Activated T-helper 2 cell treated with anti-CD3 and anti-CD28 coated beads, Interferon-gamma antibody, Interleukin-2, Interleukin-4, amounts not matched to agents 10 μg/mL and 5 μg/mL and 100 μg/mL, durations not matched to agents 14 hours and 24 hours and 36 hours (primary cell): ENCODE measurements around the gene INPP4B. TPM values are rescaled to one million over a fixed set of nuclear protein-coding genes. Genes with fewer than 3 reads are reported as not detected.

ENCODE experiments used
- DNase-seq: peaks from one replicate; pipeline ENCODE4 v3.0.0; 2021; ENCODE audit warnings: low spot score
- H3K27ac Mint-ChIP-seq: one replicate; pipeline ENCODE4 v1.8.0; 2021; ENCODE audit warnings: mixed read lengths
- H3K27me3 Mint-ChIP-seq: one replicate; pipeline ENCODE4 v1.8.0; 2021; ENCODE audit warnings: low read depth, mixed read lengths
- H3K36me3 Mint-ChIP-seq: one replicate; pipeline ENCODE4 v1.8.0; 2021; ENCODE audit warnings: low read depth, mixed read lengths
- H3K4me1 Mint-ChIP-seq: one replicate; pipeline ENCODE4 v1.8.0; 2021; ENCODE audit warnings: low read depth, mixed read lengths
- H3K4me3 Mint-ChIP-seq: one replicate; pipeline ENCODE4 v1.8.0; 2021; ENCODE audit warnings: low read depth, mild to moderate bottlenecking, moderate library complexity, mixed read lengths
- H3K9me3 Mint-ChIP-seq: one replicate; pipeline ENCODE4 v1.8.0; 2021; ENCODE audit warnings: mixed read lengths
- intact Hi-C: fragments of 100-400 bp; cut with micrococcal nuclease; formaldehyde crosslinking; loops from one replicate; pipeline ENCODE4 v1.15.1; 2023
- total RNA-seq: library from RNA; stranded (reverse); gene quantifications from 2 replicates; pipeline ENCODE4 v1.2.3, GENCODE V29; 2022

Gene INPP4B
- total RNA-seq, 1 donor from 2014 or later: 64.8 TPM

DNA sequence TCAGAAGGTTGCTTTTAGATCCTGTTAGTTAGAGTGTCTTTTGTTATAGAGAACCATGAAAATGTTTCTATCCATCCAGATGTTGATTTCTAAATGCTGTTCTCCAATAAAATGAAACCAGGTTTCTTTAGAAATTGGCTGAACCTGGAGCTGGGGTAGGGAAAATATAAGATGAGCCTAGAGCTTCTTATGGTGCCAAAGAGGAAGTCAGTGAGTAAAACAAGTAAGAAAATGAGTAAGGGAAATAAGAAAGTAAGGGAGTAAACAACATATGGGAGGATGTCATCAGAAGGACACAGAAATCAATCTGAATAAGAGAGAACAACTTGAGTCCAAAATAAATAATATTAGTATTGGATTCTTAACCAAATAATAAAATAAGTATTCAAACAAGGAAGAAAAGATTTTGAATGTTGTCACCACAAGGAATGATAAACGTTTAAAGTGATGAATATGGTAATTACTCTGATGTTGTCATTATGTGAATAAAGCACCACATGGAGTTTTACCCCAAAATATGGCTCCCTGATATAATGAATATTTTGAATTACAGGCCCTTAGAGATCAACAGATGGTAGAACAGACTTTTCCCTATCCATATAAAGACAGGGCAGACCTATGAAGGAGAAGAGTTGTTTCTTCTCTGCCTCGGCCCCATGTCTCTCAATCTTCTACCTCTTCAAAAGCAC lies 703.6 kb downstream of the INPP4B start:
- Mint-ChIP-seq H3K27me3 (no peaks in the 10 kb centered on the region), H3K27ac (peak overlapping the region; percentile 74), H3K9me3 (peaks cover 5% of the 10 kb centered on the region), H3K4me1 (peaks cover 15% of the 10 kb centered on the region), H3K4me3 (no peak overlapping the region), H3K36me3 (peaks cover 60% of the 10 kb centered on the region)
- intact Hi-C loops: no loop called here
- DNase-seq: no peak

DNA sequence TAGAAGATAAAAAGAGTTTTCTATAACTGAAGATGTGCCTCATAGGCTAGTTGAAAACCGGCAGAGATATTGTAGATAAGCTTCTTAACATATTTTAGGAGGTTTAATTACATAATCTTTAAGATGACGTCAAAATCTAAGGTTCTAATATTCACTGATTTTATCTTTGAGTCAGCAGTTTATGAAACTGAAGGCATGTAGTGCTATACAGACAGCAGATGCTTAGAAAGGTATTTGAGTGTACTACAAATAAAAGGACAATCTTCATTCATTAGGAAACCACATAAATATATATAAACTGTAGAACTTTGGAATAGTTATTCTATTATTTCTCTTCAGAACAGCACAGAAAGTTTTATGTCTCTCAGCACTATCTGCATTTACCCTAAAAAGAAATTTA lies 704.9 kb downstream of the INPP4B start:
- Mint-ChIP-seq H3K36me3 (peaks cover 64% of the 10 kb centered on the region), H3K4me3 (no peak overlapping the region), H3K27ac (no peak overlapping the region), H3K4me1 (peaks cover 14% of the 10 kb centered on the region), H3K27me3 (no peaks in the 10 kb centered on the region), H3K9me3 (peaks cover 5% of the 10 kb centered on the region)
- DNase-seq: no peak
- intact Hi-C loops: no loop called here

DNA sequence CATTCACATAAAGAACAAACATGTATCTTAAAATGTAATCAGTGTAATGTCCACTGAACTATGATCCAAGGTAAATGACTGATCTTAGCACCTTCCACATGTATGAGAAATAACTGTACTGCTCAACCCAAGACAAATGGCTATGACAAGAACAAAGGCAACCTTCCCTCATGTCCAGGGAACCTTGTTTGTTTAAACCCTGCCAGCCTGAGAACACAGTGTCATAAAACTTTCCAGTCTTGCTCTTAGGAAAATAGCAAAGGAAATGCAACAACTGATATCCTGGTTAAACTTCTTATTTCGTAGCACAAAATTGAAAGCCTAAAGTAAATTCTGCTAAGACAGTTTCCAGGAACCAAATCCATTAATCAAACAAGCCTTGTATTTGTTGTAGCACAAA lies 715.4 kb downstream of the INPP4B start:
- Mint-ChIP-seq H3K4me1 (peaks cover 11% of the 10 kb centered on the region), H3K27ac (no peak overlapping the region), H3K27me3 (no peaks in the 10 kb centered on the region), H3K36me3 (peaks cover 19% of the 10 kb centered on the region), H3K9me3 (no peaks in the 10 kb centered on the region), H3K4me3 (no peak overlapping the region)
- intact Hi-C loops: no loop called here
- DNase-seq: no peak

DNA sequence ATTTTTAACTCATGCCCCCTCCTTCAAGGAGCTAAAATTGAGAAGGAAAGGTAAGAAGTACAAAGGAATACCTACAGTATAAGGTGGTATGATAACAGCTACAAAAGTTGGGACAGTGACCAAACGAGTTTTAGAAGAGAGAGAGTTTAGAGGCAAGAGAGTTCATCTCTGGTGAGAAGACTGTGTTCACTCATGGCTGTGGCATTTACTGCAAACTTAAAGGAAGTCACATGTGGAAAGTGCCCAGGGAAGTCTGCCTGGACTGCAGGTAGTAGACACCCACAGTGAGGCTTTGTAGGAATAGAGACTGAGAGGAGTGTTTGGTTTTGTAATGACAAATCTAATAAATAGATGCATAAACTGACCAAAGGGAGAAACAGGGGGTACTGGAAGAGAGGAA lies 716.2 kb downstream of the INPP4B start:
- peaks cover 21% of the 10 kb centered on the region for H3K36me3 Mint-ChIP-seq
- H3K27ac Mint-ChIP-seq: peak overlapping the region; percentile 61
- H3K4me1 Mint-ChIP-seq: peaks cover 14% of the 10 kb centered on the region
- H3K27me3 Mint-ChIP-seq: no peaks in the 10 kb centered on the region
- no peak for DNase-seq
- no peaks in the 10 kb centered on the region for H3K9me3 Mint-ChIP-seq
- H3K4me3 Mint-ChIP-seq: no peak overlapping the region
- intact Hi-C loops: loop anchor here (5.0 to 10.0 kb wide), 3 partner anchors 137 to 437 kb away; no protein-coding TSS in a partner anchor

DNA sequence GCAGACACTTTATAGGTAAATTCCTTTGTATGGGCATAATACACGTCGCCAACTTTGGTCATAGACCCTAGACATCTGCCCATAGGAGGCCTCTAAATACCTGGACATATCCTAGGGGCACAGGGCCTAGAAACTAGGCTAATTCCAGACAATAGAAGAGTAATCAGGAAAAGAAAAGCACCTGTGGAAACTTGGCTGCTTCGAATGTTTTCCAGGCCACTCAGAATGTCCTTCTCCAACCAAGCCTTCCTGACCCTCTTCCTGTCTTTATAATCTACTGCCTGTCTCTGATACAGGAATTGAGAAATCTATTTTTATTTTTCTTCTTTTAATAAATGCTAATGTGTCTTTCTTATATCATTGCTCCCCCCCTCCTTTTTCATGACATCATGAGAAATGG lies 716.6 kb downstream of the INPP4B start:
- intact Hi-C loops: loop anchor here (5.0 to 10.0 kb wide), 3 partner anchors 138 to 438 kb away; no protein-coding TSS in a partner anchor
- H3K4me1 Mint-ChIP-seq: peaks cover 14% of the 10 kb centered on the region
- H3K9me3 Mint-ChIP-seq: no peaks in the 10 kb centered on the region
- peak overlapping the region; percentile 61 for H3K27ac Mint-ChIP-seq
- H3K27me3 Mint-ChIP-seq: no peaks in the 10 kb centered on the region
- no peak for DNase-seq
- peaks cover 22% of the 10 kb centered on the region for H3K36me3 Mint-ChIP-seq
- no peak overlapping the region for H3K4me3 Mint-ChIP-seq

DNA sequence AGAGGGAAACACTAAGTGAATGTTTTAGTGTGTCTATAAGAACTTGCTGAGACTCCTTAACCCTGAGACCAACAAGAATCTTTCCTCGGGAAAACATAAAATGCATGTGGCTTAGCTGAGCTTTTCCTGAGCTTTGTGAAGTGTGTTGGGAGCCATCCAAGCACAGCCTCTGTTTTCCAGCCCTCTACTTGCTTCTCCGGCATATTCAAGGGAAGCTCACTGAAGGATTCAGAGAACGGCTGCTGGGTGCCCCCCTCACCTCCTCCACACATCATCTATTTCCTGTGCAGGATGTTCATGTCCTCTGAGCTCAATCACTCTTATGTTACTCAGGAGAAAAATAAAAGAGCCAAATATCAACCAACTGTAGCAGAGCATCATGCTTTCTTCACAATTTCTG lies 717.6 kb downstream of the INPP4B start:
- H3K4me3 Mint-ChIP-seq: no peak overlapping the region
- no peaks in the 10 kb centered on the region for H3K27me3 Mint-ChIP-seq
- DNase-seq: no peak
- peaks cover 26% of the 10 kb centered on the region for H3K36me3 Mint-ChIP-seq
- H3K9me3 Mint-ChIP-seq: no peaks in the 10 kb centered on the region
- H3K27ac Mint-ChIP-seq: no peak overlapping the region
- intact Hi-C loops: loop anchor here (5.0 to 10.0 kb wide), 3 partner anchors 139 to 439 kb away; no protein-coding TSS in a partner anchor
- H3K4me1 Mint-ChIP-seq: peaks cover 14% of the 10 kb centered on the region

DNA sequence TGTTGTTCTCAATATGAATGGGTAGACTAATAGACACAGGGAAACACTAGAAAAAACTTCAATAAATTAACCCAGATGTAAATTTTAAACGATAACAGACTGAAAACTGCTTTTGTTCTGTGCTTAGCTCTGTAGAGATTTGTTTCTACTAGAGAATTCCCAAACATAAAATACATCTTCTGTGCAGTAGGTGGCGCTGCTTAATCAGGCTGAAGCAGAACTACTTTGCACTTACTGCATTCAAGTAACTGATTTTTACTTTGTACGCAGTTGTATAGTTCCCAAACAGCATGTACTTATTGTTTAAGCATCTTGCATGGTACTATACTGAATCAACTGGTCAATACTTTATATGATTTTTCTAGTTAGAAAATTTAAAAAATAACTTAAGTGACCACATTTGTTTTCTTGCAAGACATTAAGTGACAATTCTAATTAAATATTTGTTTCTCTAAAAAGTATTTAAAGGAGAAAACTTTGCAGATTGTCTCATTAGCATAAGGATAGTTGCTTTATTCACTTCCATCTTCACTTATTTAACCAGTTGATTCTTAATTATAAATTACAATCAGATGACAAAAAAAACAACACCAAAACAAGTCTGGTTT lies 719.1 kb downstream of the INPP4B start:
- intact Hi-C loops: loop anchor here (1.0 to 10.0 kb wide), 5 partner anchors 140 to 720 kb away; no protein-coding TSS in a partner anchor

DNA sequence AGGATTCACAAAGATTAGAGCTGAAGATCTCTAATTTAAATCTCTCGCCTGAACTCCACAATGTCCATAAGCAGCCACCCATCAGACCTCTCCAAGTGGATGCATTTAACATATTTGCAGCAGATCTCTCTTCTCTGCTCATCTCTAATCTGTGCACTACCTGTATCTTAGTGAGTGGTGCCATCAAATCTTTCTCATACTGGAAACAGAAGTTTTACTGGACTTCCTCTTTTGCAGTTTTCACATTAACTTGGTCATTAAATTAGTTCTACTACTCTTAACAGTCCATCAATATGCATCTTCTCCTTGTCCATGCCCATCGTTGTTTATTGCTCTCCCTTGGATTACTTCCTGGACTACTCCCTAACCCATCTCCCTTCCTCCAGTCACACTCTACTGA lies 721.2 kb downstream of the INPP4B start:
- Mint-ChIP-seq H3K27ac (no peak overlapping the region), H3K27me3 (no peaks in the 10 kb centered on the region)

More for the DNA sequence above, 719.1 kb downstream of the INPP4B start:
- Mint-ChIP-seq H3K36me3 (peaks cover 39% of the 10 kb centered on the region), H3K27ac (no peak overlapping the region), H3K27me3 (no peaks in the 10 kb centered on the region), H3K9me3 (no peaks in the 10 kb centered on the region), H3K4me3 (no peak overlapping the region), H3K4me1 (peaks cover 20% of the 10 kb centered on the region)
- peak; percentile 24 for DNase-seq

DNA sequence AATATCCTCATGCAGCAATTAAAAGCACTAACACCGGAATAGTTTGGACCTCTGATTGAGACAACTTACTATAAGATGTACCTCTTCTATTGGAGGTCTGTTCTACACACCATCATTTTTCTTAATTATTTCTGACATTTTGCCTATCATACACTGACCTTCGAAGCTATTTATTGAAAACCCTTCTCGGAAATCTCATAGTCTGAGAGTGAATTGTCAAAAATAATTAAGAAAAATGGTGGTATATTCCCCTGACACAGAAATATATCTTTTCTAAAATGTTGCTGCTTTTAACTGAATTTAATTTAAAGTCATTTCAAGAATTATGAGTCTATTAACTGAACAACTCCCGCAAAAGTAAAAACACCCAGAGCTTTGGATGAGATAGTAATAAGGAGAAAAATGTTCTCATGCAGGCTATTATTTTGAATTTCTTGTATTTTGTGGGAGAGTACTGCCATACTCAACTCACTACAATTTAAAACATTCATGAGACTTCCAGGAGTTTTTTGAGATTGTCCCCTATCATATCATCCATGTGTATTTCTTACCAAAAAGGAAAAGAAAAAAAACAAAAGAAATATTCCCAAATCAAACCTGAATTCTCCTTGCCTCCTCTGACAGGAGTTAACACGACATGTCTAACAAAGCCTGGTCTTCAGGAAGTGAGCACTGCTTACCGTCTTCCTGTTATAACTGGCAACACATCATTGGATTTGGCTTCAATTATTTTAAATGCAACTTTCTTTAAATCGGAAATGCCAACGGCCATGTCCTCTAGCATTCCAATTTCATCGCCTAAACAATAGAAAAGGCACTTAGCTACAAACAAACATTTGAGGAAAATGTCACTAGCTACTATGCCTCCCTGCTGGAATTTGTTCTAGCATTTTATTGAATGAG lies 724.4 kb downstream of the INPP4B start:
- H3K9me3 Mint-ChIP-seq: no peaks in the 10 kb centered on the region
- no peak overlapping the region for H3K4me3 Mint-ChIP-seq
- H3K36me3 Mint-ChIP-seq: peaks cover 77% of the 10 kb centered on the region
- peaks cover 23% of the 10 kb centered on the region for H3K4me1 Mint-ChIP-seq
- H3K27ac Mint-ChIP-seq: peak overlapping the region; percentile 54
- no peaks in the 10 kb centered on the region for H3K27me3 Mint-ChIP-seq
- intact Hi-C loops: loop anchor here (10.0 kb wide), 1 partner anchor 283 kb away; no protein-coding TSS in a partner anchor
- DNase-seq: no peak

More for the DNA sequence above, 721.2 kb downstream of the INPP4B start:
- no peak for DNase-seq
- H3K9me3 Mint-ChIP-seq: no peaks in the 10 kb centered on the region
- intact Hi-C loops: loop anchor here (5.0 to 10.0 kb wide), 3 partner anchors 142 to 442 kb away; no protein-coding TSS in a partner anchor
- peaks cover 25% of the 10 kb centered on the region for H3K4me1 Mint-ChIP-seq
- no peak overlapping the region for H3K4me3 Mint-ChIP-seq
- peaks cover 56% of the 10 kb centered on the region for H3K36me3 Mint-ChIP-seq

DNA sequence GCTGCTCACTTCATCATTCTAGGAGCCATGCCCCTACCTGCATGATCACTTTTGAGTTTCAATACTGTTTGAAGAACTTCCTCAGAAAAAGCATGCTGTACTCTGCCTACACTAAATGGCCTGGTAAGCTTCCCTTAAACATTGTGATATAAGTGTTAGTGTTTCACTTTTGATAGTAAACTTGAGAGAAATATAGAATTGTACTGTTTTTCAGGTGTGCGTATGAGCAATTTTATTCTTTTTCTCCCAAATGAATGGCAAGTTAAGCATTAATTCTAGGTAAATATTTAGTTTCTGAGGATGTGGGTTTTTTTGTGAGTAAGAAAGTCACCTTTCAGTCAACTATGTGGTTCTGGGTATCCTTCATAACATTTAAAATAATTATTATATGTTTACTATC lies 725.2 kb downstream of the INPP4B start:
- intact Hi-C loops: loop anchor here (10.0 kb wide), 1 partner anchor 284 kb away; no protein-coding TSS in a partner anchor
- Mint-ChIP-seq H3K4me1 (peaks cover 26% of the 10 kb centered on the region), H3K27ac (no peak overlapping the region), H3K27me3 (no peaks in the 10 kb centered on the region), H3K36me3 (peaks cover 84% of the 10 kb centered on the region), H3K9me3 (no peaks in the 10 kb centered on the region), H3K4me3 (no peak overlapping the region)
- no peak for DNase-seq

DNA sequence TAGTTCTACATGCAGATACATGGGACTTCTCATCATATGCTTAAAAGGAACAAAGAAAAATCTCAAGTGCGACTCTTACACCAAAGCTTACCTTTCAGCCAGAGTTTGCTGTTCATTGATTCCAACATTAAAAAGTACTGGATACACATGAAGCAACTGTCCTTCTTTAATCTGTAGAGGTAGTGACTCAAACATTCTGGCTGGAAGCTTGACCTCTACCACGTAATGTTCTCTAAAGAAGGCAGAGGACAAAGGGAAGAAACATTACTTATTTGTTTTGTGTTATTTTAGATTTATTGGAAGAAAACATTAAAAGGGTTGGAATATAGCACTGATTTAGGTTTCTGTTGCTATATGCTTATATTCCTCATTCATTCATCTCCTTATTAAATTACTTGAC lies 733.6 kb downstream of the INPP4B start:
- no peaks in the 10 kb centered on the region for H3K9me3 Mint-ChIP-seq
- no peak for DNase-seq
- peaks cover 72% of the 10 kb centered on the region for H3K36me3 Mint-ChIP-seq
- no peak overlapping the region for H3K27ac Mint-ChIP-seq
- H3K4me1 Mint-ChIP-seq: peaks cover 6% of the 10 kb centered on the region
- intact Hi-C loops: no loop called here
- no peaks in the 10 kb centered on the region for H3K27me3 Mint-ChIP-seq
- no peak overlapping the region for H3K4me3 Mint-ChIP-seq

DNA sequence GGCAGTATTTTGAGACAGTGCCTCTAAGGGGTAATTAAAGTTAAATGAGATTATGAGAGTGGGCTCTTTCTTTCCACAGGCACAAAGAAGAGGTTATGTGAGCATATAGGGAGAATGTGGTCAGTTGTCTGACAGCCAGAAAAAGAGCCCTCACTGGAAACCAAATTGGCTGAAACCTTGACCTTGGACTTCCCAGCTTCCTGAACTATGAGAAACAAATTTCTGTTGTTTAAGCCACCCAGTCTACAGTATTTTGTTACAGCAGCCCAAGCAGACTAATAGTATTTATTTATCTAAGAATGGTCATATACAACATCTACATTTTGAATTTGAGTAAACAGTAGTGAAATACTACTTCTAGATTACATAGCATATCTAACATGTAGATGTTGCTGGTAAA lies 736.0 kb downstream of the INPP4B start:
- no peaks in the 10 kb centered on the region for H3K27me3 Mint-ChIP-seq
- H3K36me3 Mint-ChIP-seq: peaks cover 58% of the 10 kb centered on the region
- H3K4me3 Mint-ChIP-seq: no peak overlapping the region
- no peaks in the 10 kb centered on the region for H3K9me3 Mint-ChIP-seq
- no peak overlapping the region for H3K27ac Mint-ChIP-seq
- H3K4me1 Mint-ChIP-seq: peaks cover 1% of the 10 kb centered on the region
- no peak for DNase-seq
- intact Hi-C loops: no loop called here
